ENCODE data around the gene TMEM164. TPM values are rescaled to one million over a fixed set of nuclear protein-coding genes. Genes with fewer than 3 reads are reported as not detected.

TMEM164 gene
- total and polyA plus RNA-seq, 11 donors, result 14.4 to 117 (median 50.3) TPM

DNA sequence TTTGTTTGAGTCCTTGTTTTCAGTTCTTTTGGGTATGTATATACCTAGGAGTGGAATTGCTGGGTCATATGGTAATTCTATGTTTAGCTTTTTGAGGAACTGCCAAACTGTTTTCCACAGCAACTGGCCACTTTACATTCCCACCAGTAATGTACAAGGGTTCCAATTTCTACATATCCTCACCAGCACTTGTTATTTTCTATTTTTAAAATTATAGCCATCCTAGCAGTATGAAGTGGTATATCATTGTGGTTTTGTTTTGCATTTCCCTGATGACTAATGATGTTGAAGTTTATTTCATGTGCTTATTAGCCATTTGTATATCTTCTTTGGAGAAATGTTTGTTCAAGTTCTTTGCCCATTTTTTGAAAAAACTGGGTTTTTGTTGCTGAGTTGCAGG, 39.6 kb downstream of the TMEM164 start:
- H3K4me3 ChIP-seq, result no peak overlapping the region
- peaks cover 0 to 30% (median 5%) of the 10 kb centered on the region in 12 donors for H3K4me1 ChIP-seq
- no peak for DNase-seq
- no peaks in the 10 kb centered on the region for H3K36me3 ChIP-seq
- TF ChIP-seq POLR2A (IDR thresholded peaks at IDR 0.05), result no peak
- TF ChIP-seq, protein P1, sequence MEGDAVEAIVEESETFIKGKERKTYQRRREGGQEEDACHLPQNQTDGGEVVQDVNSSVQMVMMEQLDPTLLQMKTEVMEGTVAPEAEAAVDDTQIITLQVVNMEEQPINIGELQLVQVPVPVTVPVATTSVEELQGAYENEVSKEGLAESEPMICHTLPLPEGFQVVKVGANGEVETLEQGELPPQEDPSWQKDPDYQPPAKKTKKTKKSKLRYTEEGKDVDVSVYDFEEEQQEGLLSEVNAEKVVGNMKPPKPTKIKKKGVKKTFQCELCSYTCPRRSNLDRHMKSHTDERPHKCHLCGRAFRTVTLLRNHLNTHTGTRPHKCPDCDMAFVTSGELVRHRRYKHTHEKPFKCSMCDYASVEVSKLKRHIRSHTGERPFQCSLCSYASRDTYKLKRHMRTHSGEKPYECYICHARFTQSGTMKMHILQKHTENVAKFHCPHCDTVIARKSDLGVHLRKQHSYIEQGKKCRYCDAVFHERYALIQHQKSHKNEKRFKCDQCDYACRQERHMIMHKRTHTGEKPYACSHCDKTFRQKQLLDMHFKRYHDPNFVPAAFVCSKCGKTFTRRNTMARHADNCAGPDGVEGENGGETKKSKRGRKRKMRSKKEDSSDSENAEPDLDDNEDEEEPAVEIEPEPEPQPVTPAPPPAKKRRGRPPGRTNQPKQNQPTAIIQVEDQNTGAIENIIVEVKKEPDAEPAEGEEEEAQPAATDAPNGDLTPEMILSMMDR (IDR thresholded peaks at IDR 0.05), result no peak
- ATAC-seq, result no peak
- H3K9me3 ChIP-seq, result no peaks in the 10 kb centered on the region
- H3K27me3 ChIP-seq, result peaks cover 0 to 8% (median 0%) of the 10 kb centered on the region in 9 donors
- intact Hi-C loops (cut with DNase I), result loop anchor here in 1 of 10 donors (10.0 kb wide), 1 partner anchor 102 kb away; no protein-coding TSS in a partner anchor
- peak overlapping the region in 5 of 12 donors; percentile 10 to 50 (median 42) for H3K27ac ChIP-seq

DNA sequence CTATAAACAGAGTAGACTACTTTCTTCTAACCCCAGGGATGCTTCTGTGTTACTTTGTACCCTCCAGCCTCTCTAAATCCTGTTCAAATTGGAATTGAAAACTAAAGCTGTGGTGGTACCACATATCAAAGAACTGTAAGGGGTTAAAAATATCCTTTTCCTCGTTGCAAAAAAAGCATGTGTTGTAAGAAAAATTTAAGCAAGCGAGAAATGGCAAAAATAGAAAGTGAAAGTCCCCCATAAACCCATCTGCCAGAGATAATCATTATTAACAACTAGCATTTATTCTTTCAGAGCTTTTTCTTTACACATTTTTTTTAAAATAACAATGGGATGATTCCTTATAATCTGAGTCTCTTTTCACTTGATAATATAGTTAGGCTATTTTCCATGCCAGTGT, 40.6 kb downstream of the TMEM164 start:
- Histone ChIP-seq H3K4me3 (no peak overlapping the region), H3K4me1 (peaks cover 0 to 30% (median 5%) of the 10 kb centered on the region in 12 donors), H3K27ac (peak overlapping the region in 6 of 12 donors; percentile 3 to 88 (median 72)), H3K36me3 (no peaks in the 10 kb centered on the region), H3K9me3 (no peaks in the 10 kb centered on the region), H3K27me3 (peaks cover 0 to 8% (median 0%) of the 10 kb centered on the region in 9 donors)
- ATAC-seq (no peak), DNase-seq (no peak)
- WGBS, 4 donors, result 10 to 22% (median 14%) methylated on average over 2 of the region's 2 CpGs
- intact Hi-C loops (cut with DNase I), result loop anchor here in 1 of 10 donors (10.0 kb wide), 1 partner anchor 101 kb away; no protein-coding TSS in a partner anchor
- TF ChIP-seq, protein P1 (IDR thresholded peaks at IDR 0.05), result no peak
- no peak for TF ChIP-seq POLR2A (IDR thresholded peaks at IDR 0.05)

DNA sequence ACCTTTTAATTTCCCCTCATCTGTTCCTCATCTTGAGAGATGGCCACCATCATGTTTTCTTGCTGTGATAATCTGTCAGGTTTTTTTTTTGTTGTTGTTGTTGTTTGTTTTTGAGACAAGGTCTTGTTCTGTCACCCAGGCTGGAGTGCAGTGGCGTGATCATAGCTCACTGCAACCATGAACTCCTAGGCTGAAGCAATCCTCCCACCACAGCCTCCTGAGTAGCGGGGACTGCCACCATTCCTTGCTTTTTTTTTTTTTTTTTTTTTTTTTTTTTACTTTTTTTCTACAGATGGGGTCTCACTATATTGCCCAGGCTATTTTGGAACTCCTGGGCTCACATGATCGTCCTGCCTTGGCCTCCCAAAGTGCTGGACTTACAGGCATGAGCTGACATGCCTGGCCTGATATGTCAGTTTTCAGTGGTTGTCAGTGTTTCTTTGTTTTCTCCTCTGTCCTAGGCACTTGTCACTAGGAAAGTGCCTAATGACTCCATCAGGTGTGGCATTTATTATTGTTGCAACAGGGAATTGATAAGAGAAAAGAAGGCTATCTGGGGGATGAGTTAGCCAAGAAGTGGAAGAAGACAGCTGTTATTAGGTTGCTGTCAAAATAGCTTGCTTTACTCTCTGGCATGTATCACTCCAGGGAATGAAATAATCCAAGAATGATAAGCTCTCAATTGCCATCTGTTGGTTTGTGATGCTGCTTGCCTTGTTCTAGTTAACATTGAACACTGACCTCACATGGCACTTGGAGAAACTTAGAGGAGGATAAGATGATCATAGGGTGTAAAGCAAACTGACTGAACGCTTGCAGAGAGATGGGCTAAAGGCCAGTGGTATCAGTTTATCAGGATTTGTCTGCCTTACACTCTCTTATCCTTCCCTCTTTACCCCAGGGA, 41.7 kb downstream of the TMEM164 start:
- Histone ChIP-seq H3K36me3 (no peaks in the 10 kb centered on the region), H3K4me1 (peaks cover 0 to 30% (median 5%) of the 10 kb centered on the region in 12 donors), H3K9me3 (no peaks in the 10 kb centered on the region), H3K27ac (peak overlapping the region in 11 of 12 donors; percentile 27 to 88 (median 70)), H3K27me3 (peaks cover 0 to 8% (median 0%) of the 10 kb centered on the region in 9 donors), H3K4me3 (no peak overlapping the region)
- DNase-seq, result no peak
- WGBS, 4 donors, result 51 to 61% (median 57%) methylated on average over 4 of the region's 4 CpGs
- intact Hi-C loops (cut with DNase I), result loop anchor here in 2 of 10 donors (5.0 to 10.0 kb wide), 3 partner anchors 38 to 103 kb away; no protein-coding TSS in a partner anchor
- TF ChIP-seq, protein P1 (IDR thresholded peaks at IDR 0.05), result no peak
- TF ChIP-seq POLR2A (IDR thresholded peaks at IDR 0.05), result no peak
- ATAC-seq, result peak; percentile 23 to 74 (median 60)

DNA sequence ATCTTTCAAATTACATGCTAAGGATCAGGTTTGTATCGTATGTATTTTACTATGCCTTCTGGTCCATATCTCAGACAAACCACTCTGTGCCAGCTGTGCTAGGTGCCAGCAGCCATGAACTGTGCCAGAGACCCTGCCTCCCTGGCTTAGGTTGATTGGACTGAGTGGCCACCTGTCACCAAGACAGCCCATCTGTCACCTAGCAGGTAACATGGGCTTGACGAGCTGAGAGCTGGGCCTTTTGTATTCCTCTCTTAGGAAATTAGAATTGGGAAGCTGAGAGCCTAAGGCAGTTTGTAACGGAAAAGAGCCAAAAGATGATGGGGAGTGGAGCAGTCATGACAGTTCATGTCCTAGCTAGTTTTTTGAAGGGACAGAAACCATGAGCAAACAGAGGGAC, 42.5 kb downstream of the TMEM164 start:
- intact Hi-C loops (cut with DNase I), result loop anchor here in 2 of 10 donors (5.0 to 10.0 kb wide), 3 partner anchors 37 to 102 kb away; no protein-coding TSS in a partner anchor
- DNase-seq (no peak), ATAC-seq (peak in 2 of 4 donors; percentile 25 to 31)
- Histone ChIP-seq H3K36me3 (no peaks in the 10 kb centered on the region), H3K9me3 (no peaks in the 10 kb centered on the region), H3K4me3 (no peak overlapping the region), H3K27me3 (peaks cover 0 to 11% (median 0%) of the 10 kb centered on the region in 9 donors), H3K27ac (peak overlapping the region; percentile 24 to 88 (median 68)), H3K4me1 (peaks cover 0 to 30% (median 5%) of the 10 kb centered on the region in 12 donors)
- WGBS, 4 donors, result 53 to 76% (median 64%) methylated on average over 3 of the region's 3 CpGs
- no peak for TF ChIP-seq POLR2A (IDR thresholded peaks at IDR 0.05)
- TF ChIP-seq, protein P1 (IDR thresholded peaks at IDR 0.05), result no peak

Measured in heart left ventricle (tissue), 16 donors.